IPS-15b (cell line): ENCODE results near the gene HLA-DQA1.

Source experiments
- H3K27me3 ChIP-seq: one replicate; pipeline ENCODE4 v1.6.1; 2013; ENCODE audit warnings: low read length; ENCODE audit not compliant: control insufficient read depth, insufficient read depth
- H3K36me3 ChIP-seq: one replicate; pipeline ENCODE4 v1.6.1; 2013; ENCODE audit warnings: low read length; ENCODE audit not compliant: control insufficient read depth, insufficient read depth
- H3K4me1 ChIP-seq: one replicate; pipeline ENCODE4 v1.6.1; 2013; ENCODE audit warnings: mild to moderate bottlenecking, low read length; ENCODE audit not compliant: control insufficient read depth, insufficient read depth
- H3K4me3 ChIP-seq: one replicate; pipeline ENCODE4 v1.5.1; 2013; ENCODE audit warnings: low read depth, low read length
- H3K9ac ChIP-seq: one replicate; pipeline ENCODE4 v1.6.1; 2013; ENCODE audit warnings: low read depth, mild to moderate bottlenecking, low read length
- H3K9me3 ChIP-seq: one replicate; pipeline ENCODE4 v1.6.1; 2013; ENCODE audit warnings: mild to moderate bottlenecking, low read length; ENCODE audit not compliant: control insufficient read depth, insufficient read depth

HLA-DQA1 gene

DNA sequence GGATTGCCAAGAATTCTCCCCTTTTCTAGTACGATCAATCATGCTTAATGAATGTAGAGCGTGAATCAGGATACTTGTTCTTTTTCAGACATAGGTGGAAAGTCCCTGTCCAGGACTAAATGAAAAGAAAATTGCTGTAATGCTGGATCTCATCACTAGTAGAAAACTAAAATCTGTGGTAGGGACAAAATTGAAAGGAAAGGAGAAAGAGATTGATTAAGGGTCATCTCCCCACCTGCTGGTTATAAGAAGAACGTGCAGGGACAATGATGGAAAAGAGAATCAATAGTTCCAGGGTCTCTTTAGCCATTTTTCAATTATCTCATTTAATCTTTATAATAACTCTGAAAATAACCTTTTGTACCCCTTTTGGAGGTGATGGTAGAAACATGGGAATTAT is 28.8 kb upstream of the HLA-DQA1 start:
- Histone ChIP-seq H3K9ac (no peak overlapping the region), H3K27me3 (no peaks in the 10 kb centered on the region), H3K4me1 (peaks cover 5% of the 10 kb centered on the region), H3K36me3 (no peaks in the 10 kb centered on the region), H3K4me3 (no peak overlapping the region), H3K9me3 (no peaks in the 10 kb centered on the region)

DNA sequence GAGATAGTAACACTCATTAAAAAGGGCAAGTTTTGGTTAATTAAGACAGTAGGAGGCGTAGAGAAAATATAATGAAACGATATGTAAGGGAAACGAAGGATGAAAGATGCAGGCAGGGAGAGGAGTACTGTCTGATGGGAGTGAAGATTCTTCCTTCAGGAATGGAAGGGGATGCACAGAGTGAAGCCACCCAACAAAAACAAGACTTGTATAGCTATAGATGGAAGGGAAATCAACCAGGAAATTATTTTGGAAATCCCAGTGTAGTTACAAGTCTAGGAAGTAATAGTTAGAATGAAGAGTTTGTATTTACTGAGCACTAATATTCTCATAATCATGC is 27.8 kb upstream of the HLA-DQA1 start:
- Histone ChIP-seq H3K4me1 (peaks cover 7% of the 10 kb centered on the region), H3K36me3 (no peaks in the 10 kb centered on the region), H3K4me3 (no peak overlapping the region), H3K9me3 (no peaks in the 10 kb centered on the region), H3K9ac (no peak overlapping the region), H3K27me3 (no peaks in the 10 kb centered on the region)

DNA sequence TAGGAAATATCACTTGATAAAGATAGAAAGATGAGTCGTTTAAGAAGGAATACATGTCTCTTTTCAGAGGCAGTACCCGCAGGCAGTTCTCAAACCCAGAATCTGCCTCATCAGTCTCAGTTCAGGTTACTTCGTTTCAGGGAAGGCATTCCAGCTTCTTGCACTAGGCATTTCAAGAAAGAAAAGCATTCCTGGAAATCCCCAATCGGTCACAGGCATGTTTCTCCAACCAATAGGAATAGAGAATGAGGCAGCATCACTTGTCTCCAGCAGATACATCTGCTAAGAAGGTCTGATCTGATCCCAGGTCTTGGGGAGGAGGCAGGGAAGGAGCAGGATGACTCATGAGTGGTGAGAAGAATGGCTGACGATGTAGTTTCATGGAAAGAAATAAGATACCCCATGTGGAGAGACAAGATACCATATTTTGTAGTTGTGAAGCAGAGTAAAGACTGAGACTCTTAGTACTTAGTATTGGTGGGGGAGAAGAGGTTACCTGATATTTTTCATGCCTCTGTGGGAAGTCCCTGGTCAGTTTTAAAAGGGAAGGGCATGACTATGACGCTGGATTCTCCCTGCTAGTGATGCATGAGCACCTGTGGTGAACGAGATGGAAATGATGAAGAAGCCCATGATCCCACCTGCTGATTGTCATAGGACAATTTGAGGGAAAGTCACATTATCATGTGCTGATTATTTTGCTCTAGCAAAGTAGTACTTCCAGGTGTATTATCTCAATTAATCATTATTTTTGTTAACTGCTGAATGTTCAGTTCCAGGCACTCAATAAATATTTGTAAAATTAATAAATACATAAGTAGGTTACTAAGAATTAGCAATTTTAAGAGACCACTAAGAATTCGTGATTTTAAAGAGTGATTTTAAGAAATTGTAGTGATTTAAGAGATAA is 27.2 kb upstream of the HLA-DQA1 start:
- Histone ChIP-seq H3K4me3 (peak overlapping the region; percentile 31), H3K9ac (no peak overlapping the region), H3K9me3 (no peaks in the 10 kb centered on the region), H3K4me1 (peaks cover 9% of the 10 kb centered on the region), H3K36me3 (no peaks in the 10 kb centered on the region), H3K27me3 (no peaks in the 10 kb centered on the region)

GRCh38 chr6:32610682-32611296 is 26.4 kb upstream of the HLA-DQA1 start:
- Histone ChIP-seq H3K9ac (no peak overlapping the region), H3K4me3 (no peak overlapping the region), H3K4me1 (peaks cover 9% of the 10 kb centered on the region), H3K36me3 (no peaks in the 10 kb centered on the region), H3K9me3 (no peaks in the 10 kb centered on the region), H3K27me3 (no peaks in the 10 kb centered on the region)

DNA sequence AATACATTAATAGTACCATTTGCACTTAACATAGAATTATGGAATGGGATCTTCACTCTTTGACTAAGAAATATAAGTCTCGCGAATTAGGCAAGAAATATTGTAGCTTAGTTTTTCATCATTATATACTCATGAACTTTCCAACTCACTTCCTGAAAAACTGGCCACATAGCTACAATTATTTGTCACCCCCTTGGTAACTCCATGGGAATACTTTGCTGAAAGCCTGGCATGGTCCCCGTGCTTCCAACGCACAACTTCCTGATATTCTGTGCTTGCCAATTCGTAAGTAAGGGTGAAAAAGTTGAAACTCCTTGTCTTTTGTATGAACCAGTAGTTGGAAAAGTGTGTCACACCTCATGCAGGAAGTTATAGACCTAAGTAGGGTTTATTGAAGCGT is 23.7 kb upstream of the HLA-DQA1 start:
- Histone ChIP-seq H3K9me3 (no peaks in the 10 kb centered on the region), H3K9ac (no peak overlapping the region), H3K27me3 (no peaks in the 10 kb centered on the region), H3K36me3 (no peaks in the 10 kb centered on the region), H3K4me3 (no peak overlapping the region), H3K4me1 (peaks cover 9% of the 10 kb centered on the region)

DNA sequence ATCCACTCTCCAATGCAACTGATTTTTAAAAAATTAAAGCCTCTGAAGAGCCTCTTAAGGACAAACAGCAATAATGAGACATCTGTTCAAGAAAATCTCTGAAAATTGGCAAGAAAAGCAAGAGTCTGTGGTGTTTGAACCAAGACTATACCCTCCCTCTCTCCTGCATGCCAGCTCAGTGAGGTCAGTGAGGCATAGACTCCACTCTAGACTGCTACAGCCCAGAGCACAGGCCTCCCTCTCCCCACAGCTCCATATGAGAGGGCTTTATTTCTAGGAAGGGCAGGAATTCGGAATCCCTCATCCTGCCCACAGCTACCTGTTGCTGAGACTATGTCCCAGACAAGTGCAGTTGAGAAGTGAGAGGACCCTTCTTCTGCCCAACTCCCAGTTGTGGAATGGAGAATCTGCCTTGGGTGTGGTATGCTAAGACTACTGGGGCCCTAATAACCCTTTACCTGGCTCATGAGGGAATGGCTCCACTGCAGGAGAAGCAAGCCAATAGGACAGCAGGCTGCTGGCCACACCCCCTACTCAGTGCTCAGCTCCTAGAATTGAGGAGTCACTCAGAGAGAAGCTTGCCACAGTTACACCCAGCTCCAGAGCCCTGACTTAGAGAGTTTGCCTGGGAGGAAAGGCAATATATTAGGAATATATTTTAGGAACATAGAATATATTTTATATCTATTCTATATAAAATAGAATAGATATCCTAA is 22.7 kb upstream of the HLA-DQA1 start:
- Histone ChIP-seq H3K36me3 (no peaks in the 10 kb centered on the region), H3K9ac (no peak overlapping the region), H3K9me3 (no peaks in the 10 kb centered on the region), H3K4me3 (no peak overlapping the region), H3K4me1 (peaks cover 6% of the 10 kb centered on the region), H3K27me3 (no peaks in the 10 kb centered on the region)

- Histone ChIP-seq H3K36me3 (no peaks in the 10 kb centered on the region), H3K4me3 (no peak overlapping the region), H3K9me3 (no peaks in the 10 kb centered on the region), H3K4me1 (peaks cover 5% of the 10 kb centered on the region), H3K9ac (no peak overlapping the region), H3K27me3 (no peaks in the 10 kb centered on the region)
These were observed 21.2 kb upstream of the HLA-DQA1 start for GRCh38 chr6:32615885-32616532.

DNA sequence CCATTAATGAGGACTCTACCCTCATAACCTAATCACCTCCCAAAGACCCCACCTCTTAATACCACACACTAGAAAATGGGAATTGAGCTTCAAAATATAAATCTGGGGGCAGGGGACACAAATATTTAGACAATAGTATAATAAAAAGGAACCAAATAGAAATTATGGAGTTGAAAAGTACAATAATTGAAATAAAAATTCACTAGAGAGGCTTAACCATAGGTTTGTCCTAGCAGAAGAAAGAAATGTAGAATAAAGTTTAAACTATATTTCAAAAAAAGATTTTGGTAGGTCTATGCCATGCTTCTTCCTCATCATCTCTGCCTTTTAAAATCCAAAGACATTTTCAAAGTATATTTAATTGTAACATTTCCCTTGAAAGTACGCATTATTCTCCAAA is 19.5 kb upstream of the HLA-DQA1 start:
- H3K27me3 ChIP-seq: no peaks in the 10 kb centered on the region
- no peaks in the 10 kb centered on the region for H3K36me3 ChIP-seq
- H3K9me3 ChIP-seq: no peaks in the 10 kb centered on the region
- peaks cover 7% of the 10 kb centered on the region for H3K4me1 ChIP-seq
- no peak overlapping the region for H3K9ac ChIP-seq
- H3K4me3 ChIP-seq: no peak overlapping the region

DNA sequence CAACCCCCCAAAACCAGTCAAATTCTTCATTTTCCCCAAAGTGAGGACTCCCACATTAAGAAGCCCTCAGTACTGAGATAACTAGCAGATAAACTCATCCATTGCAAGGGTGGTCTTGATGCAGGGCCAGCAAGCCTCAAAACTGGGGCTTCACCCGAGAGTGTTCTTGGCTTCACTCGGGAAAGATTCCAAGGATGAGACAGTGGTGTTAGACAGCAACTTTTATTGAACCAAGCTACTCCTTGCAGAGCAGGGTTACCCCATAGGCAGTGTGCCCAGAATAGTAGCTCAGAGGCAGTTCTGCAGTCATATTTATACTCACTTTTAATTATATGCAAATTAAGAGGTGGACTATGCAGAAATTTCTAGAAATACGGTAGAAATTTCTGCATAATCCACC is 15.8 kb upstream of the HLA-DQA1 start:
- H3K4me1 ChIP-seq: peaks cover 3% of the 10 kb centered on the region
- no peaks in the 10 kb centered on the region for H3K36me3 ChIP-seq
- H3K4me3 ChIP-seq: no peak overlapping the region
- no peak overlapping the region for H3K9ac ChIP-seq
- H3K9me3 ChIP-seq: no peaks in the 10 kb centered on the region
- H3K27me3 ChIP-seq: no peaks in the 10 kb centered on the region

DNA sequence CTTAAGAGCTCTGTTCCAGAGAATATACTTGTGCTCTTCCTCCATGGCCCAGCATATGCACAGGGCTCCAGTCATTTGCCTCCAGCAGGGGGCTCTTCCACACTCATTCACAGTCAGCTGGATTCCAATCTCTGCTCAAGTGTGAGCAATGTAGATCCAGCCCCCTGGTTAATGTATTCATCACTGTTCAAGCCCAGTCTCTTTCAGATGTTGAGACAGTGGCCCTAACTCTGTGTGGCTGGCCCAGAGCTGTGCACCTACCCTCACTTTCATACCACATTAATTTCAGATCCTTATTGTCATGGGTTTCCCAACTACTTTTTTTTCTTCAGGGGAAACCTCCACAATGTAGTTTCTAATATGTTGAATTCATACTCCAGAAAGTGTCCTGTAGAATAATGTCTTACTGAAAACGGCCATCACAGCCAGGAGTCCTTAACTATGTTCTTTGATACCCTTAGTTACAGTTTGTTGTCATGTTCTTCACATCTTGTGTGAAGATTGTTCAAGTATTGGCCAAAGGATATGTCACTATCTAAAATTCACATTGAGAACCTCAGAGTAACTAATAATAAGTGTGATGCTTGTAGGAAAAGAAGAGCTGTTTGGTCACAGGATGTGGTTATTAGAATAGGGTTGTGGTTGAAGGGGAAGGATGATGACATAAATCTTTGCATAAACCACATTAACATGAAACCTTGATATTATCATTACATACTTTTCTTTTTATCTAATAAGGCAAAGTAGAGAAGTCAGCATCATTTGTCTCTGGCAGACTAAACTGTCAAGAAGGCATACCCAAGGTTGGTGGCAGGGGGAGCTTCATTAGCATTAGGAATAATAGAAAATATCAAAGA is 14.4 kb upstream of the HLA-DQA1 start:
- H3K9ac ChIP-seq: no peak overlapping the region
- no peaks in the 10 kb centered on the region for H3K36me3 ChIP-seq
- no peaks in the 10 kb centered on the region for H3K9me3 ChIP-seq
- no peaks in the 10 kb centered on the region for H3K27me3 ChIP-seq
- peaks cover 3% of the 10 kb centered on the region for H3K4me1 ChIP-seq
- no peak overlapping the region for H3K4me3 ChIP-seq

DNA sequence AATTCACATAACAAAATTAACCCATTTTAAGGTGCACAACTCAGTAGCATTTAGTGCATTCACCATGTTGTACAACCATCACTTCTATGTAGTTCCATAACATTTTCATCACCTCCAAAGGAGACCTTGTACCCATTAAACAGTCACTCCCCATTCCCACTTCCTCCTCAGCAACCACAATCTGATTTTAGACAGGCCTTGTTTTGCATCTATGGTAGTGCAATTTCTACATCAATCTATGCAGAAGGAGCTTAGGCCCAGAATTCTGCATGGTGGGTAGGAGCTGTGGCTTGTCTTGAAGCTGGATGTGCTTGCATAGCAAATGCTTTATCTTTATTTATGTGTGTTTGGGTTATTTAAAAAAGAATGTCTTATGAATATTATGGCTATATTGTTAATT is 13.5 kb upstream of the HLA-DQA1 start:
- no peak overlapping the region for H3K9ac ChIP-seq

More for the DNA sequence above, 13.5 kb upstream of the HLA-DQA1 start:
- H3K36me3 ChIP-seq: no peaks in the 10 kb centered on the region
- peaks cover 3% of the 10 kb centered on the region for H3K4me1 ChIP-seq
- H3K27me3 ChIP-seq: no peaks in the 10 kb centered on the region
- H3K9me3 ChIP-seq: no peaks in the 10 kb centered on the region
- no peak overlapping the region for H3K4me3 ChIP-seq
